SK-N-SH treated with all-trans-retinoic acid at 6 μM for 48 hours (cell line): ENCODE data around the gene GRM7.

Experiments used
- ATAC-seq: fragments of 200-7000 bp; cut with Tn5 transposase; 3 replicates; pipeline ENCODE4 v1.9.1; 2020; ENCODE audit warnings: mild to moderate bottlenecking, moderate library complexity
- ARNTL ChIP-seq: fragments of 450-650 bp; formaldehyde crosslinking; IDR thresholded peaks from 2 replicates; pipeline ENCODE4 v1.5.0; 2020; ENCODE audit warnings: low read depth, mild to moderate bottlenecking, moderate library complexity, borderline replicate concordance
- CSDC2 ChIP-seq: fragments of 250-450 bp; sonication (Bioruptor Pico); IDR thresholded peaks from 2 replicates; pipeline ENCODE4 v1.5.0; 2020; ENCODE audit warnings: mild to moderate bottlenecking, moderate library complexity
- ESRRG ChIP-seq: fragments of 250-450 bp; sonication (Bioruptor Pico); IDR thresholded peaks from 2 replicates; pipeline ENCODE4 v1.6.1; 2021; ENCODE audit warnings: mild to moderate bottlenecking
- GLIS3 ChIP-seq: fragments of 250-450 bp; sonication (Bioruptor Pico); IDR thresholded peaks from 2 replicates; pipeline ENCODE4 v1.5.0; 2020; ENCODE audit warnings: mild to moderate bottlenecking, moderate library complexity
- ISL1 ChIP-seq: fragments of 250-450 bp; sonication (Bioruptor Pico); IDR thresholded peaks from 2 replicates; pipeline ENCODE4 v2.1.2; 2022; ENCODE audit warnings: mild to moderate bottlenecking, moderate library complexity
- OSR1 ChIP-seq: fragments of 250-450 bp; sonication (Bioruptor Pico); IDR thresholded peaks from 2 replicates; pipeline ENCODE4 v1.8.0; 2022; ENCODE audit warnings: moderate library complexity, mild to moderate bottlenecking, inconsistent platforms
- PPARA ChIP-seq: fragments of 250-450 bp; sonication (Bioruptor Pico); IDR thresholded peaks from 2 replicates; pipeline ENCODE4 v1.5.0; 2020; ENCODE audit warnings: mild to moderate bottlenecking, borderline replicate concordance
- RARB ChIP-seq: fragments of 250-450 bp; sonication (Bioruptor Pico); IDR thresholded peaks from 2 replicates; pipeline ENCODE4 v1.8.0; 2021; ENCODE audit warnings: mild to moderate bottlenecking, moderate library complexity
- SNAI2 ChIP-seq: fragments of 250-450 bp; sonication (Bioruptor Pico); IDR thresholded peaks from 2 replicates; pipeline ENCODE4 v1.5.0; 2020; ENCODE audit warnings: mild to moderate bottlenecking, moderate library complexity
- TOX ChIP-seq: fragments of 250-450 bp; sonication (Bioruptor Pico); IDR thresholded peaks from 2 replicates; pipeline ENCODE4 v1.8.0; 2021; ENCODE audit warnings: mild to moderate bottlenecking, moderate library complexity, borderline replicate concordance
- ZC3H10 ChIP-seq: fragments of 250-450 bp; sonication (Bioruptor Pico); IDR thresholded peaks from 2 replicates; pipeline ENCODE4 v1.5.1; 2021; ENCODE audit warnings: mild to moderate bottlenecking, moderate library complexity
- ZFP3 ChIP-seq: fragments of 250-450 bp; sonication (Bioruptor Pico); IDR thresholded peaks from 2 replicates; pipeline ENCODE4 v1.5.0; 2020; ENCODE audit warnings: mild to moderate bottlenecking, moderate library complexity
- ZFP30 ChIP-seq: fragments of 450-650 bp; formaldehyde crosslinking; IDR thresholded peaks from 2 replicates; pipeline ENCODE4 v1.5.0; 2022; ENCODE audit warnings: mild to moderate bottlenecking, moderate library complexity
- ZNF565 ChIP-seq: fragments of 450-650 bp; formaldehyde crosslinking; conservative IDR thresholded peaks from 2 replicates; pipeline ENCODE4 v1.5.0; 2020; ENCODE audit warnings: low read depth, mild to moderate bottlenecking, moderate library complexity
- ZNF70 ChIP-seq: fragments of 450-650 bp; formaldehyde crosslinking; IDR thresholded peaks from 2 replicates; pipeline ENCODE4 v1.5.0; 2020; ENCODE audit warnings: mild to moderate bottlenecking, moderate library complexity
- ZNF8 ChIP-seq: fragments of 450-650 bp; formaldehyde crosslinking; IDR thresholded peaks from 2 replicates; pipeline ENCODE4 v1.5.0; 2020; ENCODE audit warnings: mild to moderate bottlenecking, moderate library complexity
- TF ChIP-seq, protein P1 (sequence below): fragments of 250-450 bp; sonication (Bioruptor Pico); IDR thresholded peaks from 2 replicates; pipeline ENCODE4 v1.8.0; 2020; ENCODE audit warnings: mild to moderate bottlenecking, moderate library complexity, borderline replicate concordance
- TF ChIP-seq, protein P2 (sequence below): fragments of 250-450 bp; sonication (Bioruptor Pico); IDR thresholded peaks from 2 replicates; pipeline ENCODE4 v1.5.0; 2020; ENCODE audit warnings: mild to moderate bottlenecking, moderate library complexity
- TF ChIP-seq, protein P3 (sequence below): fragments of 250-450 bp; sonication (Bioruptor Pico); IDR thresholded peaks from 2 replicates; pipeline ENCODE4 v1.5.1; 2021; ENCODE audit warnings: mild to moderate bottlenecking, moderate library complexity
- TF ChIP-seq, protein P4 (sequence below): fragments of 250-450 bp; sonication (Bioruptor Pico); IDR thresholded peaks from 2 replicates; pipeline ENCODE4 v1.5.1; 2020; ENCODE audit warnings: low read depth, mild to moderate bottlenecking, moderate library complexity

GRM7 gene

DNA sequence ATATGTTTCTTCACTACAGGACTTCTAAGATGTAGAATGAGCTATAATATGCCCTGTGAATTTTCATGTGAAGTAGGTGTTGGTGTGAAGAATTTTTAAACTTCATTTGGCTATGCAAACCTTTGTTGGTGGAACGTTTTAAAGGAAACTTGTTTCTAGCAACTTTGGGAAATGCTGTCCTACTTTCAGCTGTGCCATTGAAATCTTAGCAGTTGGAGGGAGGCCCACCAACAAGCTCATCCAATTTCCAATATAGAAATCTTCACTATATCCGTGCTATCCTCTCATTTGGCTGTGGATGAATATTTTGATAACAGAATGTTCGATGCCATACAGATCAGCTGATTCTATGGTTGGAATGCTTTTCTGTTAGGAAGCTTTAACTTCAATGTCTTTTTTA, 51.3 kb downstream of the GRM7 start:
- TF ChIP-seq TOX (CRISPR knock-in tag): no peak
- TF ChIP-seq, protein P1, sequence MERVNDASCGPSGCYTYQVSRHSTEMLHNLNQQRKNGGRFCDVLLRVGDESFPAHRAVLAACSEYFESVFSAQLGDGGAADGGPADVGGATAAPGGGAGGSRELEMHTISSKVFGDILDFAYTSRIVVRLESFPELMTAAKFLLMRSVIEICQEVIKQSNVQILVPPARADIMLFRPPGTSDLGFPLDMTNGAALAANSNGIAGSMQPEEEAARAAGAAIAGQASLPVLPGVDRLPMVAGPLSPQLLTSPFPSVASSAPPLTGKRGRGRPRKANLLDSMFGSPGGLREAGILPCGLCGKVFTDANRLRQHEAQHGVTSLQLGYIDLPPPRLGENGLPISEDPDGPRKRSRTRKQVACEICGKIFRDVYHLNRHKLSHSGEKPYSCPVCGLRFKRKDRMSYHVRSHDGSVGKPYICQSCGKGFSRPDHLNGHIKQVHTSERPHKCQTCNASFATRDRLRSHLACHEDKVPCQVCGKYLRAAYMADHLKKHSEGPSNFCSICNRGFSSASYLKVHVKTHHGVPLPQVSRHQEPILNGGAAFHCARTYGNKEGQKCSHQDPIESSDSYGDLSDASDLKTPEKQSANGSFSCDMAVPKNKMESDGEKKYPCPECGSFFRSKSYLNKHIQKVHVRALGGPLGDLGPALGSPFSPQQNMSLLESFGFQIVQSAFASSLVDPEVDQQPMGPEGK (CRISPR knock-in tag): no peak
- TF ChIP-seq GLIS3 (CRISPR knock-in tag): no peak
- no peak for TF ChIP-seq SNAI2 (CRISPR knock-in tag)
- no peak for TF ChIP-seq ARNTL (CRISPR knock-in tag)
- no peak for TF ChIP-seq CSDC2 (CRISPR knock-in tag)
- TF ChIP-seq, protein P2, sequence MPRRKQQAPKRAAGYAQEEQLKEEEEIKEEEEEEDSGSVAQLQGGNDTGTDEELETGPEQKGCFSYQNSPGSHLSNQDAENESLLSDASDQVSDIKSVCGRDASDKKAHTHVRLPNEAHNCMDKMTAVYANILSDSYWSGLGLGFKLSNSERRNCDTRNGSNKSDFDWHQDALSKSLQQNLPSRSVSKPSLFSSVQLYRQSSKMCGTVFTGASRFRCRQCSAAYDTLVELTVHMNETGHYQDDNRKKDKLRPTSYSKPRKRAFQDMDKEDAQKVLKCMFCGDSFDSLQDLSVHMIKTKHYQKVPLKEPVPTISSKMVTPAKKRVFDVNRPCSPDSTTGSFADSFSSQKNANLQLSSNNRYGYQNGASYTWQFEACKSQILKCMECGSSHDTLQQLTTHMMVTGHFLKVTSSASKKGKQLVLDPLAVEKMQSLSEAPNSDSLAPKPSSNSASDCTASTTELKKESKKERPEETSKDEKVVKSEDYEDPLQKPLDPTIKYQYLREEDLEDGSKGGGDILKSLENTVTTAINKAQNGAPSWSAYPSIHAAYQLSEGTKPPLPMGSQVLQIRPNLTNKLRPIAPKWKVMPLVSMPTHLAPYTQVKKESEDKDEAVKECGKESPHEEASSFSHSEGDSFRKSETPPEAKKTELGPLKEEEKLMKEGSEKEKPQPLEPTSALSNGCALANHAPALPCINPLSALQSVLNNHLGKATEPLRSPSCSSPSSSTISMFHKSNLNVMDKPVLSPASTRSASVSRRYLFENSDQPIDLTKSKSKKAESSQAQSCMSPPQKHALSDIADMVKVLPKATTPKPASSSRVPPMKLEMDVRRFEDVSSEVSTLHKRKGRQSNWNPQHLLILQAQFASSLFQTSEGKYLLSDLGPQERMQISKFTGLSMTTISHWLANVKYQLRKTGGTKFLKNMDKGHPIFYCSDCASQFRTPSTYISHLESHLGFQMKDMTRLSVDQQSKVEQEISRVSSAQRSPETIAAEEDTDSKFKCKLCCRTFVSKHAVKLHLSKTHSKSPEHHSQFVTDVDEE: no peak
- TF ChIP-seq ZFP3 (CRISPR knock-in tag): no peak
- TF ChIP-seq ISL1 (CRISPR knock-in tag): no peak
- TF ChIP-seq, protein P3, sequence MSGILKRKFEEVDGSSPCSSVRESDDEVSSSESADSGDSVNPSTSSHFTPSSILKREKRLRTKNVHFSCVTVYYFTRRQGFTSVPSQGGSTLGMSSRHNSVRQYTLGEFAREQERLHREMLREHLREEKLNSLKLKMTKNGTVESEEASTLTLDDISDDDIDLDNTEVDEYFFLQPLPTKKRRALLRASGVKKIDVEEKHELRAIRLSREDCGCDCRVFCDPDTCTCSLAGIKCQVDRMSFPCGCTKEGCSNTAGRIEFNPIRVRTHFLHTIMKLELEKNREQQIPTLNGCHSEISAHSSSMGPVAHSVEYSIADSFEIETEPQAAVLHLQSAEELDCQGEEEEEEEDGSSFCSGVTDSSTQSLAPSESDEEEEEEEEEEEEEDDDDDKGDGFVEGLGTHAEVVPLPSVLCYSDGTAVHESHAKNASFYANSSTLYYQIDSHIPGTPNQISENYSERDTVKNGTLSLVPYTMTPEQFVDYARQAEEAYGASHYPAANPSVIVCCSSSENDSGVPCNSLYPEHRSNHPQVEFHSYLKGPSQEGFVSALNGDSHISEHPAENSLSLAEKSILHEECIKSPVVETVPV: no peak
- no peak for TF ChIP-seq ZNF70
- TF ChIP-seq, protein P4, sequence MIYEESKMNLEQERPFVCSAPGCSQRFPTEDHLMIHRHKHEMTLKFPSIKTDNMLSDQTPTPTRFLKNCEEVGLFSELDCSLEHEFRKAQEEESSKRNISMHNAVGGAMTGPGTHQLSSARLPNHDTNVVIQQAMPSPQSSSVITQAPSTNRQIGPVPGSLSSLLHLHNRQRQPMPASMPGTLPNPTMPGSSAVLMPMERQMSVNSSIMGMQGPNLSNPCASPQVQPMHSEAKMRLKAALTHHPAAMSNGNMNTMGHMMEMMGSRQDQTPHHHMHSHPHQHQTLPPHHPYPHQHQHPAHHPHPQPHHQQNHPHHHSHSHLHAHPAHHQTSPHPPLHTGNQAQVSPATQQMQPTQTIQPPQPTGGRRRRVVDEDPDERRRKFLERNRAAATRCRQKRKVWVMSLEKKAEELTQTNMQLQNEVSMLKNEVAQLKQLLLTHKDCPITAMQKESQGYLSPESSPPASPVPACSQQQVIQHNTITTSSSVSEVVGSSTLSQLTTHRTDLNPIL (CRISPR knock-in tag): no peak
- no peak for TF ChIP-seq PPARA (CRISPR knock-in tag)
- TF ChIP-seq ZFP30: no peak
- TF ChIP-seq OSR1 (CRISPR knock-in tag): no peak
- no peak for TF ChIP-seq ZNF8
- no peak for ATAC-seq

DNA sequence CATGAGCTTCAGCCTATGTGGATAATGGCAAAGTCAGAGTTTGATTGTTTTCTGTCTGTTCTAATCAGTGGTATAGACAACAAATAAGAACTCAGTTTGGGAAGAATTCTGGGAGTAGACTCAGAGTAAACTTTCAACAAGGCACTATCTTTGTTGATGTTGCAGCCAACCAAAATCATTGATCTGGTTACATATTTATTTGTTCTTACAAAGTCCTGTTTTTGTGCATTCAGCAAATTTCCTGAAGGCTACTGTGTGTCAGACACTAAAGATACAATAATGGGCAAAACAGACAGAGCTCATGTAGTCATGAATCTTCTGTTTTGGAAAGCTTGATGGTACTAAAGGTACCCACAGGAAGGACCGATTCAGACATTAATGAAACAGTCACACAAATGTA, 55.0 kb downstream of the GRM7 start:
- ATAC-seq: no peak
- TF ChIP-seq OSR1 (CRISPR knock-in tag) (no peak), ISL1 (CRISPR knock-in tag) (no peak), ZNF8 (no peak), ZC3H10 (CRISPR knock-in tag) (no peak), GLIS3 (CRISPR knock-in tag) (no peak), TOX (CRISPR knock-in tag) (no peak), RARB (CRISPR knock-in tag) (no peak), PPARA (CRISPR knock-in tag) (no peak), ESRRG (CRISPR knock-in tag) (no peak), CSDC2 (CRISPR knock-in tag) (no peak), ZNF565 (no peak), ZFP3 (CRISPR knock-in tag) (no peak), ARNTL (CRISPR knock-in tag) (no peak)
- TF ChIP-seq, protein P2: no peak
- TF ChIP-seq, protein P3: no peak
- TF ChIP-seq, protein P1 (CRISPR knock-in tag): no peak
